Activated gamma-delta T cell (primary cell): Measurements from ENCODE around the gene ABCA2.
"Not testable (repeated sequence)": the region's sequence is repeated elsewhere in the genome, so short reads cannot be mapped to it uniquely, and the experiment has no call there.

Experiments used
- DNase-seq: peaks from one replicate; lab custom pipeline; 2025; lab: John Stamatoyannopoulos, UW

The ABCA2 gene

DNA sequence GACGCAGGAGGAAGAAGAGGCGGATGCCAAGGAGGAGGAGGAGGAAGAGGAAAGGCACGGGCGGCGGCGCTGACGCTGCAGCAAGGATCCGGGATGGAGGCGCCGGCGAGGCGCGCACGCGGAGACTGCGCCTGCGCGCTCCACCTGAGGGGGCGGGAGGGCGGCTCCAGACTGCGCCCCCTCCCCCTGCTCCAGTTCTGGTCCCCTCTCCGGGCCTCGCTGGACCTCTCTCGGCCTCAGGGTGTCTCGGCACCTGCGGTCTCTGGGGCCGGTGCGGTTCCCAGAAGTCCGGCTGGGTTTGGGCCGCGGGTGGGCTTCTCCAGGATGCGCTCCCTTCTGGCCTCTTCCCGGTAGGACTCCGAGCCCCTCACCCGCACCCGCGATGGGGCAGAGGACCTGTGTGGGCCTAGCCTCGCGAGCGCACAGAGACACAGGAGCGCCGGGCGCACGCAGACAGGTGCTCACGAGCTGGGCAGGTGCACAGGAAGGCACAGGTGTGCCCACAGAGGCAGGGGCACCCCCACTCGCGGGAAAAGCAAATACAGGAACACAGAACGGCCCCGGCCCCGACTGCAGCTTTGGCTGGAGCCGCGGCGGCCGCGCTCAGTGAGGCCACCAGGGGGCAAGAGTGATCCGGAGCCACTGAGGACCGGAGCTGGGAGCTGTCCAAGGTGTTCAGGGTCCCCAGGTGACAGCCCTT, 18.2 kb upstream of the ABCA2 start, which contains the start of gene NPDC1:
NPDC1 (minus strand) TSS at position 90 of the 700 bp plus-strand sequence. CDS start 188 bp downstream, outside the sequence.
- peak; percentile 53 for DNase-seq

DNA sequence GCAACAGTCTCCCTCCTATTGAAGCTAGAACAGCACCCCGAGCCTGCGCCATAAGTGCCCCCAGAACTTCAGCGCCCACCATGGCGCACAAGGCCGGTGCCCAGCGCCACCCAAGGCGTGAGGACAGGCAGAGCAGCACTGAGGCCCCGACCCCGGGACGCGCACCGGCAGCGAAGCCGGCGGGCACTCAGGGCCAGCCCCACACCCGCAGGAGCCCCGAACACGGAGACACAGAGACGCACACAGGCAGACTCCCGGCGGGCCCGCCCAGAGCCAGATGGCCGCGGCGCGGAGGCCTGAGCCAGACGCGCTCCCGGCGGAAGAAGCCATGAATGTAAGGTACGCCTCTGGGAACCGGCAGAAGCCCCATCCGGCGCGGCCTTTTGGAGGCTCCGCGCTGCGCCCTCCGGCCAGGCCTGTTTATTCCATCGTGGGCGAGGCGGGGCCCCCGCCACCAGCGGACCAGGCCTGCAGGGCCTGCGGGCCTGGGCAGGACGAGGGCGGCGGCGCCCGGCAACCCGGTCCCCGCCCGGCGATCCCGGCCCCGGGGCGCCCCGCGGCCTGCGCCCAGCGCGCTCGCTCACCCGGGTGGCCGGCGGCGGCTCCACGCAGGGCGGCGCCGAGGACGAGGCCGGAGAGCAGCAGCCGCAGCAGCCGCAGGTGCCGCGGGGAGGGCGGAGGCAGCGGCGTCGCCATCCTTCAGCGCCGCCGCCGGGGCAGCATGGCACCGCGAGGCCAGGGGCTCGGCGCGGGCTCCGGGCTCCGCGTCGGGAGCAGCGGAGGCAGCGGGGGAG, 17.5 kb upstream of the ABCA2 start:
- no peak for DNase-seq

DNA sequence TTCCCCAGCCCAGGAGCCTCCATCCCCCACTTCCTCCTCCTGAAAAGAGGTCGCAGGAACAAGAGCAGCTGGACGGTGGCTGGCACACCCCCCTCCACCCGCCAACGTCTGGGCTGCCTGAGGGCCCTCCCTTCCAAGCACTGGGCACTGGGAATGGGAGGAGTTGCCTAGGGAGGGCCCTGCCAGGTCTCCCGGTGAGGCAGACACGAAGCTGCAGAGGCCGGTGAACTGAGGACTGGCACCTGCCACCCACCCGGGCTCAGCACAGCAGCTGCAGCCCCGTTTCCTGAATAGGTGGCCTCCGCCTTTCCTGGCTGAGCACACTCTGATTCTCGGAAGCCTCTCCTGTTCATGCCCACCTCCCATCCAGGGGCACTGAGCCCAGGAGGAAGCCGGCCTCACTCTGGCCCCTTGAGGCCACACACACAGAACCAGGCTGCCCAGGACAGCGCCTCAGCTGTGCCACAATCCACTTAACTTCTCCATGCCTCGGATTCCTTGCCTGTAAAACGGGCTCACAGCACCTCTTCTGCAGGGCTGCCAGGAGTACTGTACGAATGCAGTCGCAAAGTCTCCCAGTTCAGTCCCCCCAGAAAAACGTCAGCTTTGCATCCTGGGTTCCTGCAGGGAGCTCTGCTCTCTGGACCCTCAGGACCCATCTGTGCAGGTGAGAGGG, 16.6 kb upstream of the ABCA2 start:
- DNase-seq = no peak

DNA sequence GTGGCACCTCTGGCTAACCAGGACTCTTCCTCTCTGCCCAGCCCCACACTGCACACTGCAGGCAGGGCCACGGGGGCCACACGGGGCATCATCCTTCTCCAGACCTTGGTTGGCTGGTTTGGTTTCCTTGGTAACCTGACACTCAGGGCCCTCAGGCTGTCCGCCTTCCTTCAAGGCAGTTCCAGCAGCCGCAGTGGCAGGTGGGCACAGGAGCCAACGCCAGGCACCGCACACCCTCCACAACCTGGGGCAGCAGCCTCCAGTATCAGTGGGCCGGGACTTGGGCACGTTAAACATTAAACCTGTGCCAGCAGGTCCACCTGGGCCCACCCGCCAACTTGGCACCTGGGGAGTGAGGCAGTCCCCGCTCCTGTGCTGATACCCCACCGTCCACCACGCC, 16.0 kb upstream of the ABCA2 start:
- DNase-seq = no peak

DNA sequence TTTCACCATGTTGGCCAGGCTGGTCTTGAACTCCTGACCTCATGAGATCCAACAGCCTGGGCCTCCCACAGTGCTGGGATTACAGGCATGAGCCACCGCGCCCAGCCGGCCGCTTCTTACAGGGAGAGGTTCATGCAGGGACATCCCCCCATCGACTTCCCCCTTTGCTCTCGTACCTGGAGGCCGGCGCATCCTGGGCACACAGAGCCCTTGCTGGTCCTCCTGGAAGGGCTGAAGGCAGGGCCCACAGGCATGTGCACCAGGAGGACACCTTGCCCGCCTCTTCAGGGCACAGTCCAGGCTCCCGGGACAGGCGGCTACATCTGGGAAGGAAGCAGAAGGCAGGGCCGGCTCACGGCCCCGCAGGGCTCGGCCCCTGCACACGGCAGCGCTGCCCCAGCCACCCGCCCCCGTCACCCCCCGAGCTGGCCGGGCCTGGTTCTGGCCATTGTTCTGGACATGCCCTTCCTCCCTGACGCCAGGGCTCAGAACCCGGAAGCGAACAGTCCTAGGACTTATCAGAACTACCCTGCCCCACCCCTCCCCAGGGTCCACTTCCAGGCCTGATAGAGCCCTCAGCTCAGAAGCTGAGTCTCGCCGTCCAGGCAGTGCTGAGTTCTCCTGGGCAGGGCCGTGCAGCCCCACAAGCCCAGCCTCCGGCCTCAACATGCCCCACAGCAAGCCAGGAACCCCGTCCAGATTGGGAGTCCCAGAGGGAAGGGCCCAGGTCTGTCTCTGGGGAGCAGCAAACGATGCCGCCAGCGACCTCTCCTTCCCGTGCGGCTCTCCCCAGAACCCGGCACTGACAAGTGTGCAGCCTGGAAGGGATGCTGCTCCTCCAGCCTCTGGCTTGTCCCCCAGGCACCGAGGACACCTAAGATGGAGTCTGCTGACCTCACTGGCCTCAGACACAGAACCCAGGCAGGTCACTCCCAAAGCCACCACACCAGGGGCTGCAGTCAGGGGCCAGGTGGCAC, 15.0 kb upstream of the ABCA2 start:
- DNase-seq = no peak

DNA sequence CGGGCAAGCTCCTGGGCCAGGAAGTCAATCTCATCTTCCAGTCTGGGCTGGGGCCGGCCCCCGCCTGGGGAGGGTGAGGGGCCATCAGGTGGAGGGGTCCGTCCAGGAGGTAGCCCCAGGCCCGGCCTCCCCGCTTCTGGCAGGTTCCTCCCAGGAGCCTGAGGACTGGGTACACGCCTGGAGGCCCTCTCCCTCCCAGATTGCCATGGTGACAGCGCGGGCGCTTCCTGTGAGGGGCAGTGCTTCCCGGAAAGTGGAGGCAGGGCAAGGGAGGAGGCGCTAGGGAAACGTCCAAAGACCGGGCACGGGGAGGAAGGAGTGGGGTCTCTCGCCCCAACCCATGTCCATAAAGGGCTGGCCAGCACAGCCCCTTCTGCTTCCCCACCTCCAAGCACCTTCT, 13.1 kb upstream of the ABCA2 start:
- no peak for DNase-seq

DNA sequence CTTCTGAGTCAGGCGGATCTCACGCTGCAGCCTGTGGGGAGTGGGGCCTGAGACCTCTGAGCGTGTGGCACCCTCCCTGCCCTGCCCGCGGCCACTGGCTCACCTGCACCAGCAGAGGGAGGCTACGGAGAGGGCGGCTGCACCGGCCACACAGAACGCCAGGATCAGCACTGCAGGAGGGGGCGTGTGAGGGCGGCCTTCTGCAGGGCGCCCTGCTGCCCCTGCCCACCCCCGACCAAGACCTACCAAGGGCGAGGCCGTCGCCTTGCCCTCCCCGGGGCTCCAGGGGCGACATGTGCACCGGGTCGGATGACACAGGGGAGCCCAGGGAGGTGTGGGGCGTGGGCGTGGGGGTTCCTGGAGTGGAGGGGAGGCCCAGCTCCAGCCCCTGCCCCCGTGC, 12.5 kb upstream of the ABCA2 start:
- no peak for DNase-seq

DNA sequence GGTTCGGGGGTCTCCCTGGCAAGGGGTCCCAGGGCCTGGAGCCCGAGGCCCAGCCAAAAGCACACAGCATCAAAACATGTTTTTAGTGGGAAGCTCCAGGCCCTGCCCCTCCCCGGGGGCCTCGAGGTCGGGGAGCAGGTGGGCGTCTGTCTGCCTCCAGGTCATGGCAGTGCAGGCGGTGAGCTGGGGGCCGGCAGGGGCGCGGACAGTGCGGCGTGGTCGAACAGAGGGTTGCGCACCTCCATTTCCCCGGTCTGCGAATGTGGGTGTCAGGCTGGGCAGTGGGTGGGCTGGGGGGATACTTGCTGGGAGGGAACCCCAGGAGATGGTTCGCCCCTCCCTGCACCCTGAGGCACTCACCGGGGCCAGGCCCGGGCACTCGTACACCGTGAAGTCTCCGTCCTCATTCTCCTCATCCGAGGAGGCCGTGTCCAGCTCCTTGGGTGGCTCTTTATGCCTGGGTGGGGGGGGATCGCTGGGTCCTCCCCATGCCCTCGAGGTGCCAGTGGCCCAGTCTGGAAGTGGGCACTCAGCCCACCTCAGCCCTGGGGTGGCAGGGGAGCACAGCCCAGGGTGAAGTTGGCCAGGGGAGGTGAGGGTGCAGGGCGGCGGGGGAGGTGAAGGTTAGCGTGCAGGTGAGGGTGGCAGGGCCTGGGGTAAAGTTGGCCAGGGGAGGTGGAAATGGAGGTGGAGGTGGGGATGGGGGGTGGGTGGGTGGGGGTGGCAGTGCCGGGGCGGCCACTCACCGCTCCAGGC, 11.8 kb upstream of the ABCA2 start:
- DNase-seq = no peak

DNA sequence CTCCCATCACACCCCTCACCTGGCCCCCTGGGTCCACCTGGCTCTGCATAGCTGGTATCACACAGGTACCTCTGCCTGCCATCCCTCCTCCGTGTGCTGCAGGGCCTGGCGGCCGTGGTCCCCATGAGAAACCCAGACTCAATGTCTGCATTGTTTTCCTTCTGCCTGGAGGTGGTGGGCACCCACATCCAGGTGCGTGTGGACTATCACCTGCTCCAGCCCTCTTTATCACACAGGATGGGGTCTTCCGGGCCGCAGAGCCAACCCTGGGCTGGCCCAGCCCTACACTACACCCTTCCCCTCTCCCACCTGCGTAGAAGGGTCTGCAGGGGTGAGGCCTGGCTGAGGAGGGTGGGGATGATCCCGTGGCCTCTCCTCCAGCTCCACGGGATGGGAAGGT, 10.9 kb upstream of the ABCA2 start:
- no peak for DNase-seq

DNA sequence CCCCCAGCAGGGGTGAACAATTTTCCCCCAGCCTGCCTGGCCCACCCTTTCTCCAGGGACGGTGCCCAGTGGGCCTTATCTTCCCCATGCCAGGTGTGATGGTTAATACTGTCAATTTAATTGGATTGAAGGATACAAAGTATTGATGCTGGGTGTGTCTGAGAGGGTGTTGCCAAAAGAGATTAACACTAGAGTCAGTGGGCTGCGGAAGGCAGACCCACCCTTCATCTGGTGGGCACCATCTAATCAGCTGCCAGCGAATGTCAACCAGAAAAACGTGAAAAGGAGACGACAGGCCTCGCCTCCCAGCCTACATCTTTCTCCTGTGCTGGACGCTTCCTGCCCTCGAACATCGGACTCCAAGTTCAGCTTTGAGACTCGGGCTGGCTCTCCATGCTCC, 9.4 kb upstream of the ABCA2 start:
- DNase-seq = no peak

DNA sequence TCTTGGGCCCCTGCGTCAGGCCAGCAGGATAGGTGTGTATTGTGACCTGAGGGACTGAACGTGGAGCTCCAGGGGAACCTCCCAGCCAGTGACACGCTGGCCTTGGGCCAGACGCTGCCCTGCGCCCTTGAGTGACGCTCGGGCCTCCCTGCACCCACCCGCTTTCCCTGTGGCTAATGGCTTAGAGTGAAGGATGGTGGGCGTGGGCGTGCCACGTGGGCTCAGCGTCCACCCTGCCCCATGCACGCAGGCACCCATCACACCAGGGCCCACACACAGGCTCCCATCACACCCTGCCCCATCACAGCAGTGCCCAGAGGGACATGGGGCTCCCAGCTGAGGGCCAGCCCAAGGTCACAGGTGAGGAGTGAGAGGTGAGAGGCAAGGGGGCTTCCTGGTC, 9.0 kb upstream of the ABCA2 start:
- no peak for DNase-seq

DNA sequence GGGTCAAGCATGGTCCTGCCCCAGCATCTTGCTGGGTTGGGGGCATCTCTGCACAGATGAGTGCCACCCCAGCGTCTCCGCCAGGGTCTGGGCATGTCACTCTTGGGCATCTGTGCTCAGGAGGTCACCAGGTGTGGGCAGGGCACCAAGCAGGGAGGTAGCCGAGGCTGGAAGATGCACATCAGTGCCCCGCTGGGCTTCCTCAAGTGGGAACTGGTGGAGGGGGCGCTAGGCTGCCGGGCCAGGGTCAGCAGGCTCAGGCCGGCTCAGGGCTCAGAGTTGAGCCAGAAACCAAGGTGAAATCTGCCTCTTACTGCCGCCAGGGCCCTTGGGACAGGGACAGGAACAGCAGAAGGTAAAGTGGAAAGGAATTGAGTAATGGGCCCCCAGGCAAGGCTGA, 7.9 kb upstream of the ABCA2 start:
- DNase-seq = no peak

DNA sequence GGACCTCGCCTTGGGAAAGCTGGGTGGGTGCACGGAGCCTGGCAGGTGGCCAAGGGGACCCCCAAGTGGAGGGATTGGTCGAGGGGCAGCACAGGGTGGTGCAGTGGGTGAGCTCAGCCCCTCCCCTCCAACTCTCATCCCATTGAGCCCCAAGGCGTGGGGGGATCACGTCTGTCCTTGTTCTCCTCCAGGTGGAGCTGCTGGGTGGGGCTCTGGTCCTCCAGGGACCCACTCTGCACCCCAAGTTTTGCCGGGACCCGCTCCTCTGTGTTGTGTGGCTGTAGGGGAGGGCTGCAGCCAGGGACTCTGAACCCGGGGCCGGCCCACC, 7.4 kb upstream of the ABCA2 start:
- no peak for DNase-seq

DNA sequence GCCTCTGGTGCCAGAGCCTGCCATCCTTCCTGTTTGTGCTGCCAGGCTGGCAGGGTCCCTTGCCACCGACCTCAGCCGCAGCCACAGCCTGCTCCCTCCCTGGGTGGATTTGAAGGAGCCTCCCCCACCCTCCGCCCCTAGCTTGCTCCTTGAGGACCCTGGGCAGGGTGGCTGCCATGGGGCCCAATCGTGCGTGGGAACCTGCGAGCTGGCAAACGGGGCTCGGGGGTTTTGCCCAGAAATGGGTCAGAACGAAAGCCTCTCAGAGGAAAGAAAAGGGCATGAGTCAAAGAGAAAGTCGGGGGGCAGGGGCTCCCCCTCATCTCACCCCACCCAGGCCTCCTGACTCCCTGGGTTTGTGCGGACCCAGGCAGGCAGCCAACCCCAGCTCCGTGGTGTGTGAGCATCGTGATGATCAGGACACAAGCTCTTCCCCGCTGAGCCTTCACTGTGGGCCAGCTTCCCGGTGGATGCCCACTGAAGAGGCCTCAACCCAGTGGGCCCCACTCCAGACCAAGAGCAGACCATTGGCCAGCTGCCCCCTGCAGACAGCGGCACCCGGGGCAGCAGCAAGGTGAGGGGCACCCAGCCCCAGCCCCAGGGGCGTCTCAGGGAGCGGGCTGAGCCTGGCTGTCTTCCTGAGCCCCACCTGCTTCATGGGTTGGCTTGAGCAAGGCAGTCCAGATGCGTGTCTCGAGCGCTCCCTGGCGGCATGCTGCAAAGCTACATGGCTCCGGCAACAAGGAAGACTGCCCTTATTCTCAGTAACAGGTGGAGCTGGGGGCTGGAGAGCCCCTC, 6.9 kb upstream of the ABCA2 start:
- DNase-seq = peak; percentile 63

DNA sequence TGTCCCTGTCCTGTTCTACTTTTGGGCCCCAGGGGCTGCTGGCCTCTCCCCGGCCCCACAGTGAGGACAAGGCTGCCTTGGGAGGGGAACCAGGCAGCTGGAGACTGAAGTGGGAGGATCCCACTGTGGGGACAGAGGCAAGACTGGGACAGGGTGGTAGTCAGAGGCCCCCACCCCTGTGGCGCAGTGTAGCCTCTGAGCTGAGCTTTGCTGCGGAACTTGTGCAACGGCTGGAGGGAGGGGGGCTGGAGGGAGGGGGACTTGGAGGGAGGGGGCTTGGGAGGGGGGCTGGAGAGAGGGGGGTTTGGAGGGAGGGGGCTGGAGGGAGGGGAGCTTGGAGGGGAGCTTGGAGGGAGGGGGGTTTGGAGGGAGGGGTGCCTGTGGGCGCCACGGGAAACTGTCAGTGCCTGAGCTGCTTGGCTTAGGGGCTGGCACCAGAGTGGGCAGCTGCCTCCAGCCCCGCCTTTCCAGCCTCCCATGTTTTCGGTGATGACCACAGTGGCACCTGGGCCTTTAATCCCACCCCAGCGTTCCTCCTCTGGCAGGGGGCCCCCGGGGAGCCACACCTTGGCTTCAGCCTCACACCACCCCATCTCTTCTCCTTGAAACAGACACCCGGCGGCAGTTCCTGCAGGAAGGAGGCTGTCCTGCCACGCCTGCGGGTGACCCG, 6.1 kb upstream of the ABCA2 start:
- no peak for DNase-seq

DNA sequence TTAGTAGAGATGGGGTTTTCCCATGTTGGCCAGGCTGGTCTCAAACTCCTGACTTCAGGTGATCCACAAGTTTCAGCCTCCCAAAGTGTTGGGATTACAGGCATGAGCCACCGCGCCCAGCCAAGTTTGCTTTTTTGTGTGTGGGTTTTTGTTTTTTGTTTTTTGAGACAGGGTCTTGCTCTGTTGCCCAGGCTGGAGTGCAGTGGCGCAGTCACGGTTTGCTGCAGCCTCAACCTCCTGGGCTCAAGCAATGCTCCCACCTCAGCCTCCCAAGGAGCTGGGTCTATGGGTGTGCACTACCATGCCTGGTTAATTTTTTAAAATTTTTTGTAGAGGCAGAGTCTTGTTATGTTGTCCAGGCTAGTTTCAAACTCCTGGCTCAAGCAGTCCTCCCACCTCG, 5.4 kb upstream of the ABCA2 start:
- not testable (repeated sequence) for DNase-seq

DNA sequence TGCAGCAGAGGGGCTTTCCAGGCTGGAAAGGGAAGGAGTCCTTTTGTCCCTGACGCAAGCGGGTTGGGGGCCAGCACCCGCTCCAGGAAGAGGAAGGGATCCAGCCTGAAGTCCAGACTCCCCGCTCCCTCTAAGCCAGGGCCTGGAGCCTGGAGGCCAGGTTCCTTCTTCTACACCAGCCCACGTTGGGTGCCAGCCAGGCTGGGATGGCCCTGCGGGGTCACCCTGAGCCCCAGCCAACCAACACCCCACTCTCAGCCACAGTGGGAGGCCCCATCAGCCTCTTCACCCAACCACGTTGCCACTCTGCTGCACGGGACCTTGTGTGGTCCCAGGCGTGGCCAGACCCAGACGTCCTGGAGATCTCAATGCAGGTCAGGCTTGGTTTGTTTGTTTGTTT, 4.8 kb upstream of the ABCA2 start:
- no peak for DNase-seq

DNA sequence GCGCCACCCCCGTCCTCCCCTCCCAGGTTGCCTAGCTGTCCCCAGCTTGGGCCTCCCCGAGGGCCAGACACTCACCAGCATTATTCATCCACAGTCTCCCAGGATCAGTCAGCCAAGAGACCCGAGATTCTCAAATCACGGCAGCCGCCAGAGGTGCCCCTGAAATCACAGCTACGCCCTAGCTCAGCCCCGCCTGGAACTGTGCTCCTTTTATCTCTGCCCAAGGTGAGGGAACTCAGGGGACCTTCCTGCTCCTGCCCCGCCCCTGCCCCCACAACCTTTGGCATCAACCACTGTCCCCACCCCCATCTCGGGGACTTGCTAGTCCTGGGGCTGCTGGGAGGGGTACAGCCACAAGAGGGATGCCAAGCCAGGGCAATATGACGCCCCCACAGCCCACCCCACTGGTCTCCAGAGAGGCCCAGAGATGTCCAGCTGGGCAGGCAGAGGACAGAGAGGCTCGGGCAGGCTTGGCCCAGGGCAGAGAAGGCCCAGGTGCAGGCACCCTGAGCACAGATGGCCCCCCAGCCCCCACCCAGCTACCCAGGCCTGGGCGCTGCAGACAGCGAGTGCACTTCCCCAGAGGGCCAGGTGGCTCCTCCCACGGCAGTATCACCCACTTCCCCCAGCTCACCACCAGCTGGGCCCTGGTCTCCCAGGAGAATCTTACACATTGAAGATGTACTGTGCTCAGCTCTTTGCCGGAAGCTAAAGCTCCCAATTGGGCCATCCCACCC, 4.0 kb upstream of the ABCA2 start, which contains the start of gene FUT7:
FUT7 (minus strand) TSS at position 185 of the 737 bp plus-strand sequence; CDS start at position 88, 97 bp downstream.
- DNase-seq = no peak
